ENCODE data around the gene NAALADL1.
"Not testable (repeated sequence)": the region's sequence is repeated elsewhere in the genome, so short reads cannot be mapped to it uniquely, and the experiment has no call there.

NAALADL1 gene

GRCh38 chr11:65008016-65008415 is 50.3 kb downstream of the NAALADL1 start:
- DNase-seq, result no peak

- not testable (repeated sequence) for DNase-seq
Observed at GRCh38 chr11:65003968-65004367, 54.4 kb downstream of the NAALADL1 start.

GRCh38 chr11:65003282-65003681 is 55.1 kb downstream of the NAALADL1 start:
- DNase-seq, result no peak

GRCh38 chr11:65002706-65003105 is 55.6 kb downstream of the NAALADL1 start:
- no peak for DNase-seq

- no peak for DNase-seq
Observed at GRCh38 chr11:64999478-64999877, 58.9 kb downstream of the NAALADL1 start.

GRCh38 chr11:64998690-64999431 is 59.5 kb downstream of the NAALADL1 start:
- DNase-seq, result no peak

GRCh38 chr11:64998141-64998540 is 60.2 kb downstream of the NAALADL1 start:
- DNase-seq, result no peak

GRCh38 chr11:64996710-64997380 is 61.5 kb downstream of the NAALADL1 start, which contains the start of gene BATF2:
Gene BATF2, minus strand, starts transcription at chr11:64996971. Its CDS starts 57 bp downstream, at chr11:64996914.
- DNase-seq, result peak; percentile 85

- DNase-seq, result no peak
Observed at GRCh38 chr11:64996327-64996709, 62.0 kb downstream of the NAALADL1 start.

All from HCEC 1CT (cell line).